ENCODE results near the gene MPZL1. TPM values are rescaled to one million over a fixed set of nuclear protein-coding genes. Genes with fewer than 3 reads are reported as not detected.
A peak's percentile ranks its signal among the peaks of the same experiment; 100 is the strongest.

Gene MPZL1
- total RNA-seq, 1 donor from 2014 or later: 149 TPM

- no peak overlapping the region for H3K27ac Mint-ChIP-seq (ENCODE audit: unreplicated experiment)
- no peak for TF ChIP-seq CTCF (IDR thresholded peaks at IDR 0.05; ENCODE audit: partially characterized antibody, unreplicated experiment)
- peaks cover 2% of the 10 kb centered on the region for H3K9me3 Mint-ChIP-seq (ENCODE audit: unreplicated experiment)
- H3K36me3 Mint-ChIP-seq (ENCODE audit: unreplicated experiment): peaks cover 39% of the 10 kb centered on the region
- DNase-seq: no peak
- H3K4me3 Mint-ChIP-seq (ENCODE audit: unreplicated experiment): no peak overlapping the region
- peaks cover 2% of the 10 kb centered on the region for H3K4me1 Mint-ChIP-seq (ENCODE audit: low read depth, unreplicated experiment)
- H3K27me3 Mint-ChIP-seq (ENCODE audit: unreplicated experiment): peaks cover 1% of the 10 kb centered on the region
These were observed 91.2 kb downstream of the MPZL1 start for GRCh38 chr1:167812972-167813371.

- no peak overlapping the region for H3K27ac Mint-ChIP-seq (ENCODE audit: unreplicated experiment)
- H3K4me1 Mint-ChIP-seq (ENCODE audit: low read depth, unreplicated experiment): peaks cover 2% of the 10 kb centered on the region
- no peak overlapping the region for H3K4me3 Mint-ChIP-seq (ENCODE audit: unreplicated experiment)
- H3K36me3 Mint-ChIP-seq (ENCODE audit: unreplicated experiment): peaks cover 23% of the 10 kb centered on the region
- DNase-seq: no peak
- no peak for TF ChIP-seq CTCF (IDR thresholded peaks at IDR 0.05; ENCODE audit: partially characterized antibody, unreplicated experiment)
- H3K27me3 Mint-ChIP-seq (ENCODE audit: unreplicated experiment): peaks cover 1% of the 10 kb centered on the region
- H3K9me3 Mint-ChIP-seq (ENCODE audit: unreplicated experiment): peaks cover 2% of the 10 kb centered on the region
These were observed 93.9 kb downstream of the MPZL1 start for GRCh38 chr1:167815650-167816049.

- Mint-ChIP-seq H3K4me3 (ENCODE audit: unreplicated experiment) (peak overlapping the region; percentile 56), H3K4me1 (ENCODE audit: low read depth, unreplicated experiment) (peaks cover 2% of the 10 kb centered on the region), H3K27me3 (ENCODE audit: unreplicated experiment) (no peaks in the 10 kb centered on the region), H3K9me3 (ENCODE audit: unreplicated experiment) (peaks cover 2% of the 10 kb centered on the region), H3K27ac (ENCODE audit: unreplicated experiment) (no peak overlapping the region), H3K36me3 (ENCODE audit: unreplicated experiment) (peaks cover 6% of the 10 kb centered on the region)
- peak; percentile 62 for DNase-seq
- TF ChIP-seq CTCF (IDR thresholded peaks at IDR 0.05; ENCODE audit: partially characterized antibody, unreplicated experiment): no peak
These were observed 98.3 kb downstream of the MPZL1 start for GRCh38 chr1:167819849-167820683.

GRCh38 chr1:167820684-167821355 lies 99.0 kb downstream of the MPZL1 start:
- peaks cover 2% of the 10 kb centered on the region for H3K4me1 Mint-ChIP-seq (ENCODE audit: low read depth, unreplicated experiment)
- peaks cover 2% of the 10 kb centered on the region for H3K9me3 Mint-ChIP-seq (ENCODE audit: unreplicated experiment)
- H3K4me3 Mint-ChIP-seq (ENCODE audit: unreplicated experiment): no peak overlapping the region
- no peak for DNase-seq
- H3K36me3 Mint-ChIP-seq (ENCODE audit: unreplicated experiment): peaks cover 2% of the 10 kb centered on the region
- no peaks in the 10 kb centered on the region for H3K27me3 Mint-ChIP-seq (ENCODE audit: unreplicated experiment)
- H3K27ac Mint-ChIP-seq (ENCODE audit: unreplicated experiment): no peak overlapping the region
- TF ChIP-seq CTCF (IDR thresholded peaks at IDR 0.05; ENCODE audit: partially characterized antibody, unreplicated experiment): no peak

- no peak overlapping the region for H3K4me3 Mint-ChIP-seq (ENCODE audit: unreplicated experiment)
- H3K4me1 Mint-ChIP-seq (ENCODE audit: low read depth, unreplicated experiment): peaks cover 2% of the 10 kb centered on the region
- peaks cover 2% of the 10 kb centered on the region for H3K9me3 Mint-ChIP-seq (ENCODE audit: unreplicated experiment)
- H3K27ac Mint-ChIP-seq (ENCODE audit: unreplicated experiment): no peak overlapping the region
- no peak for DNase-seq
- no peaks in the 10 kb centered on the region for H3K27me3 Mint-ChIP-seq (ENCODE audit: unreplicated experiment)
- no peak for TF ChIP-seq CTCF (IDR thresholded peaks at IDR 0.05; ENCODE audit: partially characterized antibody, unreplicated experiment)
- H3K36me3 Mint-ChIP-seq (ENCODE audit: unreplicated experiment): no peaks in the 10 kb centered on the region
These were observed 99.5 kb downstream of the MPZL1 start for GRCh38 chr1:167821356-167821685.
